HEK293T (cell line): ENCODE results near the gene IQSEC1.

ENCODE experiments used
- ARNT ChIP-seq: fragments of 450-650 bp; IDR thresholded peaks from 2 replicates; pipeline ENCODE4 v1.6.1; 2017; ENCODE audit warnings: mild to moderate bottlenecking
- CTBP1 ChIP-seq: fragments of 450-650 bp; IDR thresholded peaks from 2 replicates; pipeline ENCODE4 v1.6.1; 2016; ENCODE audit warnings: borderline replicate concordance
- FOXA1 ChIP-seq: fragments of 450-650 bp; IDR thresholded peaks from 2 replicates; pipeline ENCODE4 v1.6.1; 2016; ENCODE audit warnings: mild to moderate bottlenecking
- HDGF ChIP-seq: fragments of 450-650 bp; IDR thresholded peaks from 2 replicates; pipeline ENCODE4 v1.6.1; 2017; ENCODE audit warnings: antibody characterized with exemption, borderline replicate concordance
- LEF1 ChIP-seq: fragments of 450-650 bp; IDR thresholded peaks from 2 replicates; pipeline ENCODE4 v1.6.1; 2017; ENCODE audit warnings: mild to moderate bottlenecking, borderline replicate concordance
- SP1 ChIP-seq: fragments of 450-650 bp; IDR thresholded peaks from 2 replicates; pipeline ENCODE4 v1.6.1; 2017
- SUZ12 ChIP-seq: fragments of 450-650 bp; IDR thresholded peaks from 2 replicates; pipeline ENCODE4 v1.6.1; 2016; ENCODE audit warnings: mild to moderate bottlenecking
- TARDBP ChIP-seq: fragments of 450-650 bp; IDR thresholded peaks from 2 replicates; pipeline ENCODE4 v1.6.1; 2016

DNA sequence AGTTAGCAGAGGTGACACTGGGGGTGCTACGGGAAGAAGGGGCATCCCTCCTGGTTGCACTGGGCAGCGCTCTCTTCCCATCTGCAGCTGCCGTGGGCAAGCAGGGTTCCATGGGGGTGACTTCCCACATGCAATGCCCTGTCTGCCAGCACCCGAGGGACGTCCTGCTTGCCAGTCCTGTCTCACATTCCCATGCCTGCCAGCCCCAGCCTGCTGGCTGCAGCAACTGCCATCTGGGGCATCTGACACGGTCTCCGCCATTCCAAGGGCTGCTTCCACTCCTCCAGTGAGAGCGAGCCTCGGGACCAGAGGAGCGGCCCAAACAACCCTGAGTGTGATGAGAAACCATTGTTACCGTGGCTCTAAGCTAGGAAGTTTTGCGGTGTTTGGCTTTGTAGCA is 186.5 kb downstream of the IQSEC1 start:
- no peak for TF ChIP-seq SP1
- TF ChIP-seq HDGF = no peak
- no peak for TF ChIP-seq CTBP1
- no peak for TF ChIP-seq SUZ12
- TF ChIP-seq TARDBP = no peak
- no peak for TF ChIP-seq LEF1
- TF ChIP-seq ARNT = no peak
- TF ChIP-seq FOXA1 = no peak
